LoVo (cell line): ENCODE results near the gene STKLD1.
A peak's percentile ranks its signal among the peaks of the same experiment; 100 is the strongest.
"Not testable (repeated sequence)": the region's sequence is repeated elsewhere in the genome, so short reads cannot be mapped to it uniquely, and the experiment has no call there.

Source experiments
- DNase-seq: peaks from one replicate; pipeline ENCODE4 v3.0.0-alpha.2; 2016; ENCODE audit warnings: low spot score

STKLD1 gene

DNA sequence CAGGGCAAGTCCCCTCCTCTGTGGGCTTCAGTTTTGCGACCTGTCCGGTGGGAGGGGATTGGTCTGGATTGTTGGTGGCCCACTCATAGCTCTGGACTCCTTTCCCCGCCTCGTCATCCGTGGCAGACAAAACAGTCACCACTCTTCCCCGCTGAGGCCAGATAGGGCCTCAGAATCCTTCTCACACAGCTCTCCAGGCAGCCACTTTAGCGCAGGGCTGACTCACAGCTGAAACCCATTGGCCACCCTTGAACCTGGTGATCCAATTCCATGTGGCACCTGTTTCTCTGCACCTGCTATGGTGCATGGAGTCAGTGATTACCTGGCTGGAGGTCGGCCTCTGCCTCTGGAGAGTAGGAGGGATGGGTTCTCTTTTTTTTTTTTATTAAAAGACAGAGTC is 67.8 kb downstream of the STKLD1 start:
- no peak for DNase-seq

DNA sequence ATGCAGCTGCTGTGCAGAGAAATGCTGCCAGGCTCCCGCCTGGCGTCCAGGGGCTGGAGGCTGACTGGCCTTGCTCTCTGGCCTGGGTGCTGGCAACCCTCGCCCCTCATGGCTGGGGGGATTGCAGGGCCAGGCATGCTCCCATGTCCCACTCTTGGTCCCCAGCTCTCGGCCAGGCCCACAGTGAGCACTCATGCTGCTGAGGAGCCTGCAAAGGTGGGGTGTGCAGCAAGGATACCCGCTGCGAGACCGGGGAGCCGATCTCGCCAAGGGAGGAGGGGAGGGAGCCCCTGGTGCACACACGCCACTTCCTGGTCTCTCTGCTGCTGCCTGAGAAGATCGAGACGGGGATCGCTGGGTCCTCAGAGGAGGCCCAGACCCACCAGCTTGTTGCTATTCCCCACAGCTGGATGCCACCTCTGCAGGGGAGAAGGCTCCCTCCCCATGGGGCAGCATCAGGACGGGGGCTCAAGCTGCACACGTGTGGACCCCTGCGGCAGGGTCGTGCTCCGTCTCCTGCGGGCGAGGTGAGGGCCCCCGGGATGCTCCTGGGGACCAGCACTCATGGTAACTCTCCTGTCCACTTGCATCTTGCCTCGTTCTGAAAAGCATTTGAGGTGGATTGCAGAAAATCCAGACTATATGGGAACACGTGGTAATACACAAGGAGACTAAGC is 69.3 kb downstream of the STKLD1 start:
- DNase-seq = no peak

DNA sequence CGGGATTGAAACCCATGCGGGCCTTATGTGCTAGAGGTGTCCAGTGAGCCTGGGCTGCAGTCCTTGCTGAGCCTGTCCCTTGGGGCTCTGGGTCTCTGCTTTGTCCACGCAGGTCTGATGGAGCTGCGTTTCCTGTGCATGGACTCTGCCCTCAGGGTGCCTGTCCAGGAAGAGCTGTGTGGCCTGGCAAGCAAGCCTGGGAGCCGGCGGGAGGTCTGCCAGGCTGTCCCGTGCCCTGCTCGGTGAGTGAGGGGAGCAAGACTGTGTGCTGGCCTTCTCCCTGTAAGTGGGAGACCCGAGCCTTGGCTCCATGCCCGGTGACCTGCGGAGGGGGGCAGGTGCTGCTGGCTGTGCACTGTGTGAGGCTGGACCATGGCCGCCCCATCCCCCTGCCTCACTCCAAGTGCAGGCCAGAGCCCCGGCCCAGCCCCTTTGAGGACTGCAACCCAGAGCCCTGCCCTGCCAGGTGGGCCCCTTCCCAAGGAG is 72.4 kb downstream of the STKLD1 start:
- no peak for DNase-seq

DNA sequence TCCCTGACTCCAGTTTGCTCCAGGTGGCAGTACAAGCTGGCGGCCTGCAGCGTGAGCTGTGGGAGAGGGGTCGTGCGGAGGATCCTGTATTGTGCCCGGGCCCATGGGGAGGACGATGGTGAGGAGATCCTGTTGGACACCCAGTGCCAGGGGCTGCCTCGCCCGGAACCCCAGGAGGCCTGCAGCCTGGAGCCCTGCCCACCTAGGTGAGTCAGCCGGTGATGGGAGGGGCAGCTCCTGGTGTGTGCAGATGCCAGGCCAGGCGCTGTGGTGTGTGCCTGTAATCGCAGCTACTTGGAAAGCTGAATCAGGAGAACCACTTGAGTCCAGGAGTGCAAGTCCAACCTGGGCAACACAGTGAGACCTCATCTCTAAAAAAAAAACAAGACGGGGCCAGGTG is 73.6 kb downstream of the STKLD1 start:
- DNase-seq = peak; percentile 87

DNA sequence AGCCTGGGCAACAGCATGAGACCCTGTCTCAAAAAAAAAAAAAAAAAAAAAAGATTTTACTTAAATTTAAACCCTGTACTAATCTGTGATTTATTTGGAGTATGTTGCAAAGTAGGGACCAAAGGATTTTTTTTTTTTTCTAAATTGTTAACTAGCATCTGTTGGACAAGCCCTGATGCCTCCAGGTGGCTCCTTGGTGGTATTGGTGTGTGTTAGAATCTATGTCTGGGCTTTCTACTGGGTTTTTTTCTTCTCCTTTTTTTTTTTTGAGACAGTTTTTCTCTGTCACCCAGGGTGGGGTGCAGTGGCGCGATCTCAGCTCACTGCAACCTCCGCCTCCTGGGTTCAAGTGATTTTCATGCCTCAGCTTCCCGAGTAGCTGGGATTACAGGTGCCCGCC is 75.7 kb downstream of the STKLD1 start:
- not testable (repeated sequence) for DNase-seq

DNA sequence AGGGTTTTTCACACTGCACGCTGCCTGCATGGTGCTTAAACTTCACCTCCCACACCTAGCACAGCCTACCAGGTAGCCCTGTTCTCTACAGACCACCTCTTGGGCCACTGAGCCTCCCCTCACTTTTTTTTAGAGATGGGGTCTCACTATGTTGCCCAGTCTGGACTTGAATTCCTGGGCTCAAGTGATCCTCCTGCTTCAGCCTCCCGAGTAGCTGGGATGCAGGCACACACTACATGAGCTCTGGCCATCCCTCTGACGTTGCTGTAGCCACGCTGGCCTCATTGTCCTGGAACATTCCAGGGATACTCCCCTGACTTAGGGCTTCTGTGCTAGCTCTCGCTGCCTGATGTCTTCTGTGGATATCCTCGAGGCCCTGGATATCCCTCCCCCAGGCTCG is 76.4 kb downstream of the STKLD1 start:
- DNase-seq = no peak

DNA sequence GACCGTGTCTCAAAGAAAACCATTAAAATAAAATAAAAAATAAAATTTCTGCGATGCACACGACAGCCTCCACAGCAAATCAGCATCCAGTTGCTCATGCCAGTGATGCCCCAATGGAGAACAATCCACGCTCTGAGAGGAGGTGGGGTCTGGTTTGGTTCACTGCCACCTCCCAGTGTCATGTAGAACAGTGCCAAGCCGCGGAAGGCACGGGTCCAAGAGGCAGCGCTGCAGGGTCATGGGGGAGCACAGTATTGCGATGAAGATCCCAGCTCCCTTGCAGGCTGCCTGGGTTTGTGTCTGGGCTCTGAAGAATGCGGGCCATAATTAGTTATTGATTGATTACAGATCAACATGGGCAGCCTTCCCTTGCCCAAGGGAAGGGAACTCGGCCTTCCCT is 77.5 kb downstream of the STKLD1 start:
- DNase-seq = no peak

DNA sequence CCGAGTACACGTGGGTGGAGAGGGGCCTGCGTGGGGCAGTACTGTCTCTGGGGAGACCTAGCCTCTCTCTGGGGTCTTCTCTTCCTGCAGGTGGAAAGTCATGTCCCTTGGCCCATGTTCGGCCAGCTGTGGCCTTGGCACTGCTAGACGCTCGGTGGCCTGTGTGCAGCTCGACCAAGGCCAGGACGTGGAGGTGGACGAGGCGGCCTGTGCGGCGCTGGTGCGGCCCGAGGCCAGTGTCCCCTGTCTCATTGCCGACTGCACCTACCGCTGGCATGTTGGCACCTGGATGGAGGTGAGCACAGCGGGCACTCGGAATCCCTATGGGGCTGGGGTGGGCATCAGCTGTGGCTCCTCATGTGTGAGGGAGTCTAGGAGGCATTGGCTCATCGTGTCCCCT is 78.2 kb downstream of the STKLD1 start:
- DNase-seq = no peak

DNA sequence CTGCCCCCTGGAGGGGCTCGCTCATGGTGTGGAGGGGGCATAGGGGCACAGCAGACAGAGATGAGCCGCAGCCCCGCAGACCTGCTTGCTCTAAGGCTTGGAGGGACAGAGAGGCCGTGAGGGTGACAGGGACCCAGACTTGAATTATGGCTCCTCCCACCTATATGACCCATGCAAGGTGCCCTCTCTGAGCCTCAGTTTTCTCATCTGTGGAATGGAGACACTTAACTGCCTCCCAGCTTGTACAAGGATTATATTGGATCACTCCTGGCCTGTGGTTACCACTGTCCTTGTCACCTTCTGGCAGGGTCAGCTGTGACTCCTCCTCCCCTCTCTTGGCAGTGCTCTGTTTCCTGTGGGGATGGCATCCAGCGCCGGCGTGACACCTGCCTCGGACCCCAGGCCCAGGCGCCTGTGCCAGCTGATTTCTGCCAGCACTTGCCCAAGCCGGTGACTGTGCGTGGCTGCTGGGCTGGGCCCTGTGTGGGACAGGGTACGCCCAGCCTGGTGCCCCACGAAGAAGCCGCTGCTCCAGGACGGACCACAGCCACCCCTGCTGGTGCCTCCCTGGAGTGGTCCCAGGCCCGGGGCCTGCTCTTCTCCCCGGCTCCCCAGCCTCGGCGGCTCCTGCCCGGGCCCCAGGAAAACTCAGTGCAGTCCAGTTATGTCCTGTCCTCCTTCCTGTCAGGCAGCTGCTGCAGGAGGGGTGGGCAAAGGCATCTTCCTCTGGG is 78.9 kb downstream of the STKLD1 start:
- no peak for DNase-seq
